Measurements from ENCODE around the gene ZNF845. TPM values are rescaled to one million over a fixed set of nuclear protein-coding genes. Genes with fewer than 3 reads are reported as not detected.
A peak's percentile ranks its signal among the peaks of the same experiment; 100 is the strongest.
"Not testable (repeated sequence)": the region's sequence is repeated elsewhere in the genome, so short reads cannot be mapped to it uniquely, and the experiment has no call there.

Gene ZNF845
- total RNA-seq, result 1 to 10 TPM; 6.5 to 7.8 TPM

- under 1% methylated on average over 39 of the region's 61 CpGs for WGBS
- Histone ChIP-seq H3K4me3 (peak within 1 kb of the TSS; percentile 55 to 61), H3K36me3 (no peaks in the 10 kb centered on the region), H3K9me3 (no peaks in the 10 kb centered on the region), H3K4me1 (replicated peaks) (no peaks in the 10 kb centered on the region), H3K27ac (peak within 1 kb of the TSS; percentile 58 to 73), H3K27me3 (replicated peaks; ENCODE audit: insufficient read depth) (no peaks in the 10 kb centered on the region)
- peak; percentile 96 for DNase-seq (ENCODE audit: low spot score)
- peak; percentile 93 for TF ChIP-seq POLR2AphosphoS5 (IDR thresholded peaks at IDR 0.05)
- peak; percentile 61 for TF ChIP-seq POLR2A (IDR thresholded peaks at IDR 0.05)
- no peak for TF ChIP-seq CTCF (IDR thresholded peaks at IDR 0.05)
- intact Hi-C loops (cut with DNase I), result loop anchor here (5.0 to 10.0 kb wide), 2 partner anchors 76 to 139 kb away; partner anchors contain the start of genes VN1R2 and ZNF665
These were observed at the start of gene ZNF845 for GRCh38 chr19:53333463-53334449. Gene ZNF845 (plus strand): TSS chr19:53333749. CDS start chr19:53341308, 7,559 bp downstream.

GRCh38 chr19:53285087-53285486 is 48.5 kb upstream of the ZNF845 start:
- DNase-seq (ENCODE audit: low spot score), result no peak
- H3K27ac ChIP-seq, result no peak overlapping the region
- H3K4me3 ChIP-seq, result no peak overlapping the region
- WGBS, result 33% methylated on average over 4 of the region's 4 CpGs
- TF ChIP-seq POLR2AphosphoS5 (IDR thresholded peaks at IDR 0.05), result no peak
- H3K9me3 ChIP-seq, result no peaks in the 10 kb centered on the region
- H3K4me1 ChIP-seq (replicated peaks), result no peaks in the 10 kb centered on the region
- H3K36me3 ChIP-seq, result no peaks in the 10 kb centered on the region
- intact Hi-C loops (cut with DNase I), result no loop called here
- H3K27me3 ChIP-seq (replicated peaks; ENCODE audit: insufficient read depth), result no peaks in the 10 kb centered on the region

- TF ChIP-seq CTCF (IDR thresholded peaks at IDR 0.05) (no peak), POLR2AphosphoS5 (IDR thresholded peaks at IDR 0.05) (no peak), POLR2A (IDR thresholded peaks at IDR 0.05) (no peak)
- H3K9me3 ChIP-seq, result no peaks in the 10 kb centered on the region
- 94% methylated on average over 47 of the region's 47 CpGs for WGBS
These were observed 42.6 kb upstream of the ZNF845 start for GRCh38 chr19:53290758-53291549.

GRCh38 chr19:53294786-53295441 is 38.6 kb upstream of the ZNF845 start:
- H3K9me3 ChIP-seq, result no peaks in the 10 kb centered on the region
- TF ChIP-seq POLR2AphosphoS5 (IDR thresholded peaks at IDR 0.05) (no peak), POLR2A (IDR thresholded peaks at IDR 0.05) (no peak), CTCF (IDR thresholded peaks at IDR 0.05) (no peak)
- H3K4me1 ChIP-seq (replicated peaks), result no peaks in the 10 kb centered on the region
- no peak overlapping the region for H3K27ac ChIP-seq
- 73% methylated on average over 7 of the region's 7 CpGs for WGBS
- H3K4me3 ChIP-seq, result no peak overlapping the region
- no peaks in the 10 kb centered on the region for H3K27me3 ChIP-seq (replicated peaks; ENCODE audit: insufficient read depth)
- no peak for DNase-seq (ENCODE audit: low spot score)
- no peaks in the 10 kb centered on the region for H3K36me3 ChIP-seq
- intact Hi-C loops (cut with DNase I), result no loop called here

More at GRCh38 chr19:53290758-53291549, 42.6 kb upstream of the ZNF845 start:
- DNase-seq (ENCODE audit: low spot score), result no peak
- Histone ChIP-seq H3K36me3 (no peaks in the 10 kb centered on the region), H3K27me3 (replicated peaks; ENCODE audit: insufficient read depth) (no peaks in the 10 kb centered on the region), H3K4me3 (no peak overlapping the region), H3K4me1 (replicated peaks) (no peaks in the 10 kb centered on the region), H3K27ac (no peak overlapping the region)
- intact Hi-C loops (cut with DNase I), result no loop called here

GRCh38 chr19:53301341-53301740 is 32.2 kb upstream of the ZNF845 start:
- H3K4me3 ChIP-seq; H3K27me3 ChIP-seq (replicated peaks; ENCODE audit: insufficient read depth); intact Hi-C loops (cut with DNase I); H3K9me3 ChIP-seq; H3K27ac ChIP-seq; H3K36me3 ChIP-seq; DNase-seq (ENCODE audit: low spot score); H3K4me1 ChIP-seq (replicated peaks): not testable (repeated sequence)
- WGBS, result no CpG with 5 or more reads among the region's 8 CpGs
